Kidney (tissue), 14 donors: Measurements from ENCODE around the gene RETSAT. TPM values are rescaled to one million over a fixed set of nuclear protein-coding genes. Genes with fewer than 3 reads are reported as not detected.
"Not testable (repeated sequence)": the region's sequence is repeated elsewhere in the genome, so short reads cannot be mapped to it uniquely, and the experiment has no call there.

Experiments
- DNase-seq, 5 donors: peaks; one replicate each; pipeline ENCODE4 v3.0.0-alpha.2; 2013 to 2020
- FAIRE-seq: peaks from 2 replicates; lab custom pipeline; 2012; peaks lifted over from hg19 to GRCh38; lab: Jason Lieb, UNC
- H3K27ac ChIP-seq, 2 donors: one replicate each; pipeline ENCODE4 v1.7.0; 2013; ENCODE audit warnings: low read depth in 2 of 2, low read length in 2 of 2, inconsistent platforms in 1 of 2
- H3K27me3 ChIP-seq: one replicate; pipeline ENCODE4 v1.7.1; 2013; ENCODE audit warnings: low read length, inconsistent platforms; ENCODE audit not compliant: control insufficient read depth, insufficient read depth
- H3K36me3 ChIP-seq, 3 donors: one replicate each; pipeline versions ENCODE4 v1.7.0 to v1.7.1; 2013; ENCODE audit warnings: low read length in 3 of 3, control low read depth in 1 of 3, inconsistent platforms in 1 of 3; ENCODE audit not compliant: insufficient read depth in 3 of 3, control insufficient read depth in 2 of 3
- H3K4me1 ChIP-seq, 3 donors: one replicate each; pipeline versions ENCODE4 v1.7.0 to v1.7.1; 2013; ENCODE audit warnings: low read length in 3 of 3, inconsistent platforms in 1 of 3, low read depth in 1 of 3; ENCODE audit not compliant: control insufficient read depth in 2 of 3, insufficient read depth in 2 of 3
- H3K4me3 ChIP-seq, 3 donors: one replicate each; pipeline versions ENCODE4 v1.7.0 to v1.8.1; 2013; ENCODE audit warnings: low read length in 3 of 3, control low read depth in 1 of 3, inconsistent platforms in 1 of 3
- H3K9ac ChIP-seq, 3 donors: one replicate each; pipeline versions ENCODE4 v1.7.0 to v1.7.1; 2013; ENCODE audit warnings: low read length in 3 of 3, control low read depth in 1 of 3, inconsistent platforms in 1 of 3
- H3K9me3 ChIP-seq, 3 donors: one replicate each; pipeline versions ENCODE4 v1.7.0 to v1.7.1; 2013; ENCODE audit warnings: low read length in 3 of 3, control low read depth in 1 of 3, inconsistent platforms in 1 of 3; ENCODE audit not compliant: control insufficient read depth in 2 of 3, insufficient read depth in 1 of 3
- intact Hi-C: fragments of 100-400 bp; cut with DNase I; formaldehyde crosslinking; loops from one replicate; pipeline ENCODE4 v1.11.1; 2022
- polyA plus RNA-seq: library from polyadenylated mRNA; stranded (reverse); fragments of 350-450 nt; fragmentation: Illumina TruSeq; extraction: RNeasy Lipid Tissue Mini Kit (QIAGEN cat#74804); gene quantifications from one replicate; pipeline ENCODE4 v1.2.3, GENCODE V29; 2014; ENCODE audit warnings: low read depth, low replicate concordance; ENCODE audit not compliant: insufficient read depth
- total RNA-seq: library from RNA; stranded (reverse); fragmentation: NEBNext Ultra II Directional; extraction: Animal tissue kit (Norgen Biotek cat#: 25700); gene quantifications from one replicate; pipeline ENCODE4 v1.2.1, GENCODE V29; 2021
- TF ChIP-seq, protein P1 (sequence below): IDR thresholded peaks from 3 replicates; pipeline ENCODE4 v1.5.1; 2012; ENCODE audit warnings: mild to moderate bottlenecking, moderate library complexity, borderline replicate concordance; ENCODE audit not compliant: insufficient read depth; ENCODE audit errors: extremely low read depth
- donor health status: control.
- donor health status: control.
- donor health status: control.
- donor health status: control.
- donor health status: control.
- donor health status: DM: yes; HTN: yes; CAD: no.
- donor health status: Normal renal cell carcinoma (clear cell type).

Gene RETSAT
- total and polyA plus RNA-seq, 2 donors from 2014 or later: 42.9 to 53.9 TPM

DNA sequence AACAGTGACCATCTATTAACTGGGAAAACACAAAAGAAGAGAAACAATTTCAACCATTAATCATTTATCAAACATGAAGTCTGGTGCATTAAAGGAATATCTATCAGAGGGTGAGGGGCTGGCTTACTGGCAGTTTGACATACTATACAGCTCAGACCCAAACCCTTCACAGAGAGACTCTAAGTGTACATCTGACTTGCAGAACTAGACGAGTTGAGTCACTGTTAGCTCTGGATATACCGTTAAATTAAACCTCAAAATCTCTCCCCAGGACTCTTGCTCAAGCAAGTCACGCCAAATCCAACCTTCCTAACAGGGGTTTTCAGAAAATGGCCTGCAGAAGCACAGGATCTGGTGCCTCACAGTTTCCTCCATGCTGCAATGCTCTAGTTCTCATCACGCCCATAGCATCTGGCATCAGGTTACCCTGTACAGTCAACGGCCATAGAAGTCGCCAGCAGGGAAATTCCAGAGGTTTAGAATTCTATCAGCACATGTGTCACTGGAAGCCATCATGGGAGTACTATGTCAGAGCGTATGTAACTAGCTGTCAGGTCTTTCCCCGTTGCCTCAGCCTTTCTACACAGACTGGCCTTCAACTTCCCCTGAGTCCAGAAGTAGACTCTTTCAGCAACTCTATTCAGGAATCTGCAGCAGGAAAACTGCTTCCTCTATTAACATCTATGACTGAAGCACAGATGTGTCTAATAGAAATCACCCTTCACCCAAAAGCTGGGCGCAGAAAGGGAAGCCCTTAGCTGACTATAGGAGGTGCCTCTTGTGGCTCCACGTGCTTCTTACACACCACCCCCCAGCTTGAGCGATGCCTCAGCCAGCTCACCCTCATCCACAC, 35.9 kb downstream of the RETSAT start:
- DNase-seq (peak in 3 of 5 donors; percentile 69 to 86 (median 84)), FAIRE-seq (no peak)
- no peaks in the 10 kb centered on the region for H3K9me3 ChIP-seq
- peaks cover 11 to 47% (median 27%) of the 10 kb centered on the region in 3 donors for H3K36me3 ChIP-seq
- H3K27ac ChIP-seq: no peak overlapping the region
- no peaks in the 10 kb centered on the region for H3K27me3 ChIP-seq
- no peak overlapping the region for H3K9ac ChIP-seq
- H3K4me3 ChIP-seq: no peak overlapping the region
- intact Hi-C loops: no loop called here
- TF ChIP-seq, protein P1, sequence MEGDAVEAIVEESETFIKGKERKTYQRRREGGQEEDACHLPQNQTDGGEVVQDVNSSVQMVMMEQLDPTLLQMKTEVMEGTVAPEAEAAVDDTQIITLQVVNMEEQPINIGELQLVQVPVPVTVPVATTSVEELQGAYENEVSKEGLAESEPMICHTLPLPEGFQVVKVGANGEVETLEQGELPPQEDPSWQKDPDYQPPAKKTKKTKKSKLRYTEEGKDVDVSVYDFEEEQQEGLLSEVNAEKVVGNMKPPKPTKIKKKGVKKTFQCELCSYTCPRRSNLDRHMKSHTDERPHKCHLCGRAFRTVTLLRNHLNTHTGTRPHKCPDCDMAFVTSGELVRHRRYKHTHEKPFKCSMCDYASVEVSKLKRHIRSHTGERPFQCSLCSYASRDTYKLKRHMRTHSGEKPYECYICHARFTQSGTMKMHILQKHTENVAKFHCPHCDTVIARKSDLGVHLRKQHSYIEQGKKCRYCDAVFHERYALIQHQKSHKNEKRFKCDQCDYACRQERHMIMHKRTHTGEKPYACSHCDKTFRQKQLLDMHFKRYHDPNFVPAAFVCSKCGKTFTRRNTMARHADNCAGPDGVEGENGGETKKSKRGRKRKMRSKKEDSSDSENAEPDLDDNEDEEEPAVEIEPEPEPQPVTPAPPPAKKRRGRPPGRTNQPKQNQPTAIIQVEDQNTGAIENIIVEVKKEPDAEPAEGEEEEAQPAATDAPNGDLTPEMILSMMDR: no peak
- H3K4me1 ChIP-seq: peaks cover under 1 to 13% (median under 1%) of the 10 kb centered on the region in 3 donors

DNA sequence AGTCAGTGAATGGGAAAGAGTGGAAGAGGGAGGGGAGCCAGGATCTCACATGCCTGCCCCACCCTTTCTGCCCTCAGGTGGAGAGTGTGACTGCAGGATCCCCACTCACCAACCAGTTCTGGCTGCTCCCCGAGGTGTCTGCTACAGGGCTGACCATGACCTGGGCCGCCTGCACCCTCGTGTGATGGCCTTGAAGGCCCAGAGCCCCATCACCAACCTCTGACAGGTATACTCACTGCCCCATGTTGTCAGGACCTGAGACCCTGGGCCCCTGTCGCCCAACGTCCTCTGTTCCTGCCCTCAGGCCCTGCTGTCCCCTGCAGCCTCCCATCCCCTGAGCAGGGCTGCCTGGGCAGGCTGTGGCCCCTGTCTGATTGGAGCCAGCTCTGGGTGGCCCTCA, 38.4 kb downstream of the RETSAT start:
- DNase-seq, H3K9me3 ChIP-seq, H3K4me1 ChIP-seq, H3K27ac ChIP-seq, intact Hi-C loops, H3K9ac ChIP-seq, H3K4me3 ChIP-seq, FAIRE-seq, H3K27me3 ChIP-seq: not testable (repeated sequence)
- peaks cover 2 to 22% (median 16%) of the 10 kb centered on the region in 3 donors for H3K36me3 ChIP-seq

DNA sequence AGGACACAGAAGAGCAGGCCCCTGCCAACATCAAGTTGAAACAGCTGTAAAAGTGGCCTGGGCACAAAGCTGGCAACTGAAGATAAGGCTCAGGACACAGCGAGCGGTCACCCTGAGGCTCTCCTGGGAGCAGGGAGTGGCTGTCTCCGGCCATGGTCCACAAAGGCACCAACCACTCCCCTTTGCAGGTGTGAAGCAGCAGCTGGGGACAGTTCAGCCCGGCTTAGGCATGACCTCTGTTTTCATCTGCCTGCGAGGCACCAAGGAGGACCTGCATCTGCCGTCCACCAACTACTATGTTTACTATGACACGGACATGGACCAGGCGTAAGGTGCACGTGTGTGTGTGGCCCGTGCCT, 39.5 kb downstream of the RETSAT start:
- Histone ChIP-seq H3K27me3 (no peaks in the 10 kb centered on the region), H3K4me1 (peaks cover 0 to 8% (median 2%) of the 10 kb centered on the region in 3 donors), H3K9ac (no peak overlapping the region), H3K36me3 (peaks cover 0 to 16% (median 9%) of the 10 kb centered on the region in 3 donors), H3K4me3 (no peak overlapping the region), H3K27ac (no peak overlapping the region), H3K9me3 (no peaks in the 10 kb centered on the region)
- DNase-seq (no peak), FAIRE-seq (no peak)
- intact Hi-C loops: no loop called here
- TF ChIP-seq, protein P1: no peak

DNA sequence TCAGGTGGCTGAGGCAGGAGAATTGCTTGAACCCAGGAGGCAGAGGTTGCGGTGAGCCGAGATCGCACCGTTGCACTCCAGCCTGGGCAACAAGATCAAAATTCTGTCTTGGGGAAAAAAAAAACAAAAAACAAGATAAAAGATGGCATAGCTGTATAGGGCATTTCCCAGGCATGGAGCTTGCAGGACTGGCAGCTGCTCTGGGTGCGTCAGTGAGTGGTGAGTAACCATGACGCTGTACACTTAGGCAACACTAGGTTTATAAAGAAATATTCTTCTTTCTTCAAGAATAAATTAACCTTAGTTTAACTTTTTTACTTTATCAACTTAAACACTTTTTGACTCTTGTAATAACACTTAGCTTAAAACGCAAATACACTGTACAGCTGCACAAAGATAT, 41.9 kb downstream of the RETSAT start:
- no peak overlapping the region for H3K4me3 ChIP-seq
- H3K27ac ChIP-seq: no peak overlapping the region
- H3K36me3 ChIP-seq: peaks cover 0 to 8% (median 5%) of the 10 kb centered on the region in 3 donors
- TF ChIP-seq, protein P1: no peak
- no peak for FAIRE-seq
- H3K9me3 ChIP-seq: no peaks in the 10 kb centered on the region
- peaks cover 12% of the 10 kb centered on the region in 3 donors for H3K4me1 ChIP-seq
- no peak overlapping the region for H3K9ac ChIP-seq
- DNase-seq: no peak
- H3K27me3 ChIP-seq: no peaks in the 10 kb centered on the region
- intact Hi-C loops: no loop called here
